GM21825 (cell line): ENCODE results near the gene AK1.

Experiments used
- ATAC-seq: cut with Tn5 transposase; IDR thresholded peaks from one replicate; pipeline ENCODE4 v1.9.1; 2021; ENCODE audit warnings: mild to moderate bottlenecking, moderate library complexity; ENCODE audit not compliant: unreplicated experiment

AK1 gene

DNA sequence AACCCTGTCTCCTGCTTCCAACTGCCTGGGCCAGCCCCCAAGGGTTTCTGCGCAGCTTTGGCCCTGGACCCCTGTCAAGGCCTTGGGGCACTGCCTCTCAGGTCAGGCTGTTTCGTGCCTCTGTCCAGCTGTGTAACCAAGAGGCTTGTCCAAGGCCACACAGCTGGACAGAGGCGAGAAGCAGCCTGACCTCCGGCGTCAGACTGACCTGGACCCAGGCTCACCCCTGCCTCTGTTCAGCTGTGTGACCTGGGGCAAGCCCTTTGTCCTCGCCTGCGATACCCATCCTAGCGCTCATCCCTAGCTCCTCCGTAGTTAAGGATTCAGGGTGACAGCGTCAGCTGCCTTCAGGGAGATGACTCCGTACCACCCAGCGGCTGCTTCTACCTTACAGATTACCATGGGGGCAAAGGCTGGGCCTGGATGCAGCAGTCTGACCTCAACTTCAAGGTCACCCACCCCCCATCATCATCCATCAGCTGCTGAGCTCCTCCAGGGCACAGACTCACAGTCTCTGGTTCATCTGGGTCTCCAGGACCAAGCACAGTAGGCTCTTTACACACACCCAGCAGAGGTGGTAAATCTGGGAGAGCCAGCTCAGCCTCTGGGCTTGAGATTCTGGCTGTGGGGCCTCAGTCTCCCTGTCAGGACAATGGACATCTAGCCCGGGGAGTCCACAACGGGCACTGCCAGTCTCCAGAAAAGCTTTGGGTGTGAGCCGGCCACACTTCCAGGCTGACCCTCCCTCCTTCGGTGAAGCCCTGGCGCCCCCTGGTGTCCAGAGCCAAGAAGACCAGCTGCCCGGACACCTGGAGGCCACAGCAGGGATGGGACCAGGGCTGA, 7.9 kb downstream of the AK1 start:
- no peak for ATAC-seq

DNA sequence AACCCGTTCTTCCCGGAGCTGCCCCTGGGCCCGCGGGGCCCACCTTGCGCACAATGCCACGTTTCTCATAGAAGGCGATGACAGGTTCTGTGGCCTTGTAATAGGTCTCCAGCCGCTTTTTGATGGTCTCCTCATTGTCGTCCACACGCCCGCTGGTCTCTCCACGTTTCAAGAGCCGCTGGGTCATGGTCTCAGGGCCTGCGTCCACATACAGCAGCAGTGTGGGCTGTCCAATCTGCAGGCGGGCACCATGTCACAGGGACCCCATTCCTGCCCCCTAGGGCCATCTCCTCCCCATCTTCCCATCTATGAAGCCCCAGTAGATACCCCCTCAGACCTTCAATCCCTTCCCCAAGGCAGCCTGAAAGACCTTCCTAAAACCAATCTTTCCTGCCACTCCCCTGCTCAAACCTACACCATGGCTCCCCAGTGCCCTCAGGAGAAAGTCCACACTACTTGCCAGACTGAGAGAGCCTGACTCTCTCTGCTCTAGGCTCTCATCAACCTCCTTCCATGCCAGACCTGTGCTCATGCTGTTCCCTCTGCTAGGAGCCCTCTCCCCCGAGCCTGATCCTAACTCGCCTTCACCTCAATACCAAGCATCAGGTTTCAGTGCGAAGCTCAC, 9.1 kb downstream of the AK1 start:
- no peak for ATAC-seq

DNA sequence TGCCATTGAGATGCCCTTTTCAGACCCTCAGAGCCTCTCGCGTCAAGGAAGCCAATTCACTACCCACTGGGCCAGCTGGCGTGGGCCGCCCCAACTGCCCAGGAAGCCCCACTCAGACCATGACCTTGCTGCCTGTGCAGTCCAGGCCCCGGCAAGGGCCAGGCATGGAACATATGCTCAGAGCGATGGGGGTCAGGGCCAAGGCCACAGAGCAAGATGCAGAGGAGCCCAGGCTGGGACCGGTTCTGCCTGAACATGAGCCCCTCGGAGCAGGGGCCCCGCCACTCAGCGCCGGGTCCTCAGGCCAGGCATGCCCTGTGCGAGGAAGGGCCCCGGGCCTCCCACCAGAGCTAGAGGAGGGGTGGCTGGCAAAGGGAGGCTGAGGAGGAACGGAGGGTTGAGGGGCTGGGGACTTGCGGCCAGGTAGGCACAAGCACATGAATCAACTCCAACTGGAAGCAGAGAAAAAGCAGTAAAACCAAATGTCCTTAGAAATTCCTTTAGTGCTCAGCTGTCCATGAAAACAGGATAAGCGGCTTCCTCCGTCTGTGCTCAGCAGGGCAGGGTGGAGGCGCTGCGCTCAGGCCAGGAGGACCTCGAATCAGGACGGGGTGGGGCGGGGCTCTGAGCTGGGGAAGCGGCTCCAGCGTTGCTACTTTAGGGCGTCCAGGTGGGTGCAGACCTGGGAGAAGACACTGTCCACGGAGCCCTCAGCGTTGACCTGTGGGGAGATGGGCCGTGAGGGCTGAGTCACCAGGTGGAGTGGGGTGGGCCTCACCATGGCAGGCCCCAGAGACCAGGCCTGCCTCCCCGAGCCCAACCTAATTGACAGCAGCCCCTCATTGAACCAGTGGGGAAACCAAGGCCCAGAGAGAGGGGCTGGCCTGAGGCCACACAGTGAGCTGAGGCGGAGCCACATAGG, 9.9 kb downstream of the AK1 start:
- no peak for ATAC-seq

DNA sequence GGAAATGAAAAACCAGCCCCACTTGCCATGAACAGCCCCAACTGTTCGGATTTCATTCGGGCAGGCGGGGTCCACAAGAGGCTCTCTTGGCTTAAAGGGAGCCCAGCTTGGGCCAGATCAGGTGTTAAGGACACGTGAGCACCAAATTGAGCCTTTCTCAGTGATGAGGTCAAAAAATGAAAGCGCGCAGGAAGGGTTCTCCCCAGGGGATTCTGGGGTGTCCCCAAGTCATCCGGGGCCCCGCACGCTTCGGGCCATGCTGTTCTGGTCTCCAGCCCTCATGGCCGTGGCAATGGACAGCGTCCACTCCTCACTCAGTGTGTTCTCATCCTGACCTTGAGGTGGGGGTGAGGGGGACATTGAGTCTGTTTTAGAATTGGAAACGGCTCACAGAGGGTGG, 10.9 kb downstream of the AK1 start:
- no peak for ATAC-seq

DNA sequence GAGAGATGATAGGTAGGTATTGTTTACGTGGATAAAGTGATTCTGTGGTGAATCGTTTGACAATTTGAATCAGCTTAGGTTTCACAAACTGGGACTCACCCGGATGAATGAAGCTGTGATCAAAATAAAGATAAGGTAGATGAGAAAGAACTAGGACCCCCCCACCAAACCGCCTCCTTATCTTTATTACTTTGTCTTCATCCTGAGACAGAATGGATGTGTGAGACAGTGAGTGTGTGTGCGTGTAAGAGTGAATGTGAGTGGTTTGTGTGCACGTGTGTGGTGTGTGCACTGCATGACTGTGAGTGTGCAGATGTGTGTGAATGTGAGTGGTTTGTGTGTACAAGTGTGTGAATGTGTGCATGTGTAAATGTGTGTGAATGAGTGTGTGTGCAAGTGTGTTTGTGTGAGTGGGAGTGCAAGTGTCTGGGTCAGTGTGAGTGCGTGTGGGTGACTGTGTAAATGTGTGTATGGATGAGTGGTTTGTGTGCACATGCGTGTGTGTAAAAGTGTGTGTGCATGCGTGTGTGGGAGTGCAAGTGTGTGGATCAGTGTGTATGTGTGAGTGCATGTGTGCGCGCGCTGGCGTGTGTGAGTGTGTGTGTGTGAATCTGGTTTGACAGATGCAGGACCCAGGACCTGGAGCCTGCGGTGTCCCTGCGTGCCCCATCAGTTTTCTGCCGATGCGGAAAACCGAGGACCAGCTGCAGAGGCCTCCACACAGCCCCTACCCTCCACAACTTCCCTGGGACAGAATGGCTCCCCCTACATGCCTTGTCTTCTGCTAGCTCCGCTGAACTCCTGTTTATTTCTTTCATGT, 11.6 kb downstream of the AK1 start:
- no peak for ATAC-seq

DNA sequence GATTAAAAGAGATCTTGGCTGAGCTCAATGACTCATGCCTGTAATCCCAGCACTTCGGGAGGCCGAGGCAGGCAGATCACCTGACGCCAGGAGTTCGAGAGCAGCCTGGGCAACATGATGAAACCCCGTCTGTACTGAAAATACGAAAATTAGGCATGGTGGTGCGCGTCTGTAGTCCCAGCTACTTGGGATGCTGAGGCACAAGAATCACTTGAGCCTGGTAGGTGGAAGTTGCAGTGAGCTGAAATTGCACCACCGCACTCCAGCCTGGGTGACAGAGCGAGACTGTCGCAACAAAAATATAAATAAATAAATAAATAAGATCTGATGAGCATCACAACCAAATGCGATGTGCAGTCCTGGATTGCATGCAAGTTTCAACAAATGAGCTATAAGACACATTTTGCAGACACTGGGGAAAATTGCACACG, 14.3 kb downstream of the AK1 start:
- ATAC-seq = no peak

DNA sequence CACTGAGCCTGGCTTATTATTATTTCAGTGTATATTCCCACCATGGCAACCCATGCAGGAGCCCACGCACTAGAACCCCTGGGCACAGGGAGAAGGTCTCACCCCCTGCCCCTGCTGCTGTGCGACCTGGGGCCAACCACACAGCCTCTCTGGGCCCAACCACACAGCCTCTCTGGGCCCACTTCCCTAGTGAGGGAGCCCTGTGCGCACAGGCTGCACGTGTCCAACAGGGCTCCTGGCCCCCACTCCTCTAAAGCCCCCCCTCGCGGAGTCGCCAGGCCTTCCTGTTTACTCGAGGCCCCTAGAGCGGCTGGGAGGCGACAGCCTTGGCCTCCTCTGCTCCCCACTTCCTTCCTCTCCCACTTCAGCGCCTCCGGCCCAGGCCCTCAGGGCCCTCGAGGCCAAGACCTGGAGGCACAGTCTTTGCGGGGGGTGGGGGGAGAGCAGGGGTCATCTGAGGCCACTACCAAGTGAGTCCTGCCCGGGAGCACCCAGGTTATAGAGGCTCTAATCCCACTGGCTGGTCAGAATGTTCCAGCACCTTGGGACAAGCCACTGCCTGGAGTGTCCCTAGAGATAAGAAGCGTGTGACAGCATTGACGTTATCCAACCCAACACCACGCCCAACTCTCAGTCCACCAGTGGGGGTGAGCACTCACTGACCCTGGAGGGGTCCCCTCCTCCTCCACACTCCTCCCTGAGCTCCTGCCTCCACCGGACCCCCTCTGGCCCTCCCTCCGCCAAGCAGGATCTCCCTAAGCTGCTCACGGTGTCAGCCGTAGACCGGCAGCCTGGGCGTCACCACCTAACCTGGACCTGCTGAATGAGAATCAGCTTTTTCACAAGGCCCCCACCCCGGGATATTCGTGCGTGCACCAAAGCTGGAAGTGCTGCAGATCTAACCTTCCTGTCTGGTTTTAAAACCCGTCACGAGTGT, 15.1 kb downstream of the AK1 start:
- ATAC-seq = no peak

DNA sequence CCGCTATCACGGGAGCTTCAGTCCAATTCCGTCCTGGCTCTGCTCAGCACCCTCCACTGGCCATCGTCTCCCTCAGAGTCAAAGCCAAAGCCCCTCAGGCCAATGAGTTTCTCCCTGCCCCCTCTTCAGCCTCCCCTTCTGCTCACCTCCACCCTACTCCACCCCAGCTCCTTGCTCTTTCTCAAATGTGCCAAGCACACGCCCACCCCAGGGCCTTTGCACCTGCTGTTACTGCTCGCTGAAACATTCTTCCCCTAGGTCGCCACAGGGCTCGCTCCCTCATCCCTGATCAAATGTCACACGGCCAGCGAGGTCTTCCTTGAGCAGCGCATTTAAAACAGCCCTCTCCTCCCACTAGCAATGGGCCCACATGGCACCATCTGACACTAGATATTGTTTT, 16.7 kb downstream of the AK1 start:
- no peak for ATAC-seq

DNA sequence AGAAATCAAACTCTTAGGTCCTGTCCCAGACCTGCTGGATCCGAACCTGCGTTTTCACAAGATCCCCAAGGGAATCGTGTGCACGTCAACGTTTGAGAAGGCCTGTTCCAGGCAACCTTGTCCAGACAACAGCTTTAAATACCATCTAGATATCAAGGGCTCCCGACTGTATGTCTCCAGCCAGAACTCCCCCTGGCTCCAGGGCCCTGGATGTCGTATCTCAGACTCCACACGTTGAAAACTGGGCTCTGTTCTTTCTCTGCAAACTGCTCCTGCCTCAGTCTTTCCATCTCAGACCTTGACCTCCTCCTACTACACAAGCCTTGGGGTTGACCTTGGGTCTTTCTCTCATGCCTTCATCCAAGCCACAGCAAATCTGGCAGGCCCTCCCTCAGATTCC, 17.2 kb downstream of the AK1 start:
- ATAC-seq = no peak

DNA sequence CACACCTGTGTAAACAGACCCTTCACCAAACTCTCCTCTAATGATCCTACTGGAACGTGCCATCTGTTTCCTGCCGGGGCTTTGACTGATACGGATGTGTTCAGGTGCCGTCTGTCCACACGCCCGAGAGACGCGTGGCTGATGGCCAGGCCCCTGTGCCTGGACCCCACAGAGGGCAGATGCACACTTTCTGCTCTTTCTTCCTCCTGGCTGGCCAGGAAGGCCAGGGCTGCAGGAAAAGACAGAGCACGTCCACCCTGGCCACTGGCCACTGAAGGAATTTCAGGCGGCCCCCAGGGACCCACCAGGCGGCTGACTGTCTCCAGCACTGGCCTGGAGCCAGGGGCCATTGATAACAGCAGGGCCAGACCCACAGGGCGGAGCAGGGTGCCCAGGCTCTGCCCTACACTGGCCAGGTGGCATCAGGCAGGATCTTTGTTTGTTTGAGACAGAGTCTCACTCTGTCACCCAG, 19.4 kb downstream of the AK1 start:
- no peak for ATAC-seq

DNA sequence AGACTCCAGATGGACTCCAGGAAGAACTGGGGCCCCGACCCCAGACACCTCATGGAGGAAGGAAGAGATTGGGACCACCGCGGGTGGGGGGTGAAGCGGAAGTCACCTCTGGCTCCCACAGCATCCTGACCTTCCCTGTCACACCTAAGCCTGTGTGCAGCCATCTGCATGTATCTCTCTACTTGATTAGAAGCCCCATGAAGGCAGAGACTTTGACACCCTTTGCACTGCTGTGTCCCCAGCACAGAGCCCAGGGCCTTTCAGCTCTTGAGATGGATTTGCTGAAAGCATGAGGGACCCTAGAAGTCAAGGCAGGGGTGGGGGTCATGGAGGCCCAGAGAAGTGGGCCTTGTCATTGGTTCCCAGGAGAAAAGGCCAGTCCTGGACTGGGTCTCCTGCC, 20.2 kb downstream of the AK1 start:
- ATAC-seq = no peak

DNA sequence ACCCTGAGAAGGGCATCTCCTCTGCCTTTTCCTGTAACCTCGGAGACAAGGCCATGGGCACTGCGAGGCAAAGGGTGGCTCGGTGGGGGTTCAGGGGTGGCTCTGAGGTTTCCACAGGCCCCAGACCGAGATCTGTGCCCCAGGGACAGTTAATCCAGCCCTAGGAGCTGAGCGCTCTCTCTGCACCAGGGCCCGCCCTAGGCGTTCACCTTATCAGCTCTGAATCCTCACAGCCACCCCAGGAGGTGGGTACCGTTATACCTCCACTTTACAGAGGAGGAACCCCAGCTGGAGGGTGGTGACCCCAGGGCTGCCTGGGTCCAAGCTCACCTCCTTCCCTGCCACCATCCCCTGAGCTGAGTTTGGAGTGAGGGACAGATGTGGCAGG, 20.8 kb downstream of the AK1 start:
- no peak for ATAC-seq

DNA sequence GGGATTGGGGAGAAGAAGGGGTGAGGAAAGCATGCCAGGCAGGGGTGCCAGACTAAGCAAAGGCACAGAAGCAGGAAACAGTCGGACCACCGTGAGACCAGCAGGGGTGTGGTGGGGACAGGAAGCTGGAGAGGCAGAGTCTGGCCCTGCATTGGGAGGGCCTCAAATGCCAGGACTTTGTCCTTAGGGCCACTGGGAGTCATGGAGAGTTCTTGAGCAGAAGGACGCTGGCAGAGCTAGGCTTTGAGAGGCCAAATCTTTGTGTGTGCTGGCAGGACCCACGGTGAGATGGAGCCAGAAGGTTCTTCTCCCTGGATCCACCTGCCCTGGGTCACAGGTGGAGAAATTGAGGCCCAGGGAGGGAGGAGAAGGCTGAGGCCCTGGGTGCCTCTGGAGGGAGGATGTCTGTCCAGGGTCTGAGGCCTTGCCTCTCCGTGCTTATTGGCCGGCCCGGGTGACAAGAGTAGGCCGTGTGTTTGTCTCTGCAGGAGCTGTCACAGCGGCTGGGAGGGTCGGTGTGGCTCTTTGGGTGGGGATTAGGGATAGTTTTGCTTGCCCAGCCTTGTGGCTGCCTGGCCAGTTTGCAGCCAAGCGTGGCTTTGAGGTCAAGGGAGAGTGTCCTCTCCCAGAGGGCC, 21.3 kb downstream of the AK1 start:
- ATAC-seq = no peak

DNA sequence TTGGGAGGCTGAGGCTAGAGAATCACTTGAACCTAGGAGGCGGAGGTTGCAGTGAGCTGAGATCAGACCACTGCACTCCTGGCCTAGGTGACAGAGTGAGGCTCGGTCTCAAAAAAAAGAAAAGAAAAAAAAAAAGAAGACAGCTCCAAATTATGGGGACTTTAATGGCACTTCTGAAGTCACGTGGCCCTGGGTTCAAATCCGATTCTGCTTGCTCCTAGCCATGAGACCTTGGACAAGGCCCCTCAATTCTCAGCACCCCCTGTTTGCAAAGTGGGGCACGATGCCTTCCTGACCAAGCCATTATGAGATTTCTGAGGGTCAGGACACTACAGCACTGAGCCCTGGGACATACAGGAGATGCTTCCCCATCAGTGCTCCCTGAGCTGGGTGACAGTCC, 22.0 kb downstream of the AK1 start:
- no peak for ATAC-seq

DNA sequence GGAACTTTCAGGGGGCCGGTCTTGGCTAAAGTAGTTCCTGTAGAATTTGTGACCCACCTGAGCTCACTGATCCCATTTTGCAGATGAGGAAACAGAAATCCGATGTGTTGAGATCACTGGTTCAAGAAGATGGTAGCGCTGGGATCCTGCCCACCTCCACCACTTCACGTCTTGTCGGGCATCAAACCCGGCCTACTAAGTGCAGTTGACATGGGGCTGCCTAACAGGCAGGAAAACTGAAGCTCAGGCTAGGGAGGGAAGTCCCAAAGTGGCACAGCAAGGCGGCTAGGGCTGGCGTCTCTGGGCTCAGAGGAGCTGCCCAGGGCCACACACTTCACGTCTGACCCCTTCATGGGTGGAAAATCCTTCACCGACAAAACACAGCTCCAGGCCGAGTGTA, 22.5 kb downstream of the AK1 start:
- no peak for ATAC-seq

DNA sequence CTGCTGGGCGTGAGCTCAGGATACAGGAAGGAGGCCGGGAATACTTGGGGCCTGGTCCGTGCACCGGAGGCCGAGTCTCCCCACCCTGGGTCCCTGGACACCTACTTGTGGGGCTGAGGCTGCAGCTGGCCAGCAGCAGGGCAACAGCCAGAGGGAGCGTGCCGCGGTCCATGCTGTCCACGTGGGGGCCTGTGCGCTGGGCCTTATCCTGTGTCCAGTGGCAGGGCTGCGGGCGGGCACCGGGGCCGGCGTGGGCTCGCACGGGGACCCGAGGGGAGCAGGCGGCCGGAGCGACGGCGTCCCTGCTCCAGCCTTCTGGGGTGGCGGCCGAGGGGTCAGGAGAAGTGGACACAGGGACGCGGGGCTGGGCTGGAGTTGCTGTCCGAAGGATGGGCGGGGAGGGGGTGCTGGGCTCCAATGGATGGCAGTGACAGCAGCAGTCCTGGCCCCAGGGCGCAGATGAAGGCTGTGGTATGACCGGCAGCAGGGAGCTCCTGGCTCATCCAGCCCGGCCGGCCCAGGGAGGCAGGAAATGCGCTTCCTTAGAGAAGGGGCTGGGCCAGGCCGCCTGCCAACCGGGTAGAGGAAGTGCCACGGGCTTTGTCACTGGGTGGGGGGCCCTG, 23.2 kb downstream of the AK1 start, which contains the start of gene ENG:
Gene ENG, minus strand, starts transcription at position 475 of the 623 bp plus-strand sequence. Its CDS starts 303 bp downstream, at position 172.
- no peak for ATAC-seq

DNA sequence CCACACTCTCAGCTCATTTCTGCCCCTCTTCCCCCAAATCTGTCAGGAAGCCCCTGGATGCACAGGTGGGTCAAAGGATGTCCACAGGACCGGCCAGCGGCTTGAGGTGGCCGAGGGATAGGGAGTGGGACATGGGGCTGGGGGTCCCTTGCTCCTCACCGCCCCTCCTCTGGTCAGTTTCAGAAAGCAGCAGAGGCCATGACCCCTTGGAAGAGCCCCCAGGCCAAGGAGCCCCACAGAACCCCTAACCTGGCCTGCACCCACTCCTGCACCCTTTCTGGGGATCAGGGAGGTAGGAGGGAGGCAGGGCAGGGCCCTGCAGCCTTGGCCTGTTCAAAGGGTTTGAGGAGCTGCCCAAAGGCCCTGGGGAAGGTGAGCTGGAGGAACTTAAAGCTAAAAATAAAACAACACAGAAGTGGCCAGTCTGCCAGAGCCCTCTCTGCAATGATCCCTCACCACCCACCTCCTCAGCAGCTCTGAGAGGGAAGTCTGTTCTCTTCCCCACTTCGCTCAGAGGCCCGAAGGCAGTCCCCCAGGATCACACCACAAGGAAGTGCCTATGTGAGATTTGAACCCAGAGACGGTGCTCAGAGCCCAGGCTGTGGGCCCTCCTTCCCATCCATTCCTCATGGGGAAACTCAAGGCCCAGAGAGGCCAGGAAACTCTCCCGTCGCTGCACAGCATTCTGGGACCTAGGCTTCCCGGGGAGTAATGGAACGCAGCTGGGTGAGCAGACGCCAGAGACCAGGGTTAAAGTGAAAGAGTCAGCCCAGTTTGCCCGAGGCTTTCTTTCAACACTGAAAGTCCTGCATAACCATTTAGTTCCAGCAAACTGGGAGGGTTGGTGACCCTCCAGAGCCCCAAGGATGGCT, 23.9 kb downstream of the AK1 start:
- no peak for ATAC-seq
